Neural cell (in vitro differentiated cells): ENCODE measurements around the gene PPP1R10. TPM values are rescaled to one million over a fixed set of nuclear protein-coding genes. Genes with fewer than 3 reads are reported as not detected.
"Not testable (repeated sequence)": the region's sequence is repeated elsewhere in the genome, so short reads cannot be mapped to it uniquely, and the experiment has no call there.

ENCODE experiments used
- H2AFZ ChIP-seq: fragments of 200-600, 300-800 bp; sonication (generic), shearing (Covaris generic); 2 replicates; pipeline ENCODE4 v1.6.0; 2014; ENCODE audit warnings: low read depth, mild to moderate bottlenecking, antibody characterized with exemption, low read length, moderate library complexity
- H3F3A ChIP-seq: fragments of 200-600 bp; shearing (Covaris generic); 2 replicates; pipeline ENCODE4 v1.6.1; 2016; ENCODE audit warnings: mild to moderate bottlenecking, moderate library complexity, mixed read lengths, antibody characterized with exemption, low read length; ENCODE audit not compliant: insufficient read depth, poor library complexity, severe bottlenecking
- H3K27ac ChIP-seq: fragments of 200-600, 300-800 bp; sonication (generic), shearing (Covaris generic); 2 replicates; pipeline ENCODE4 v1.5.1; 2014; ENCODE audit warnings: mild to moderate bottlenecking, low read length, moderate library complexity
- H3K27me3 ChIP-seq: fragments of 300-800, 200-600 bp; sonication (generic), shearing (Covaris generic); 2 replicates; pipeline ENCODE4 v1.6.0; 2014; ENCODE audit warnings: mild to moderate bottlenecking, low read depth, low read length, moderate library complexity; ENCODE audit not compliant: insufficient read depth
- H3K36me3 ChIP-seq: fragments of 300-800, 200-600 bp; sonication (generic), shearing (Covaris generic); 2 replicates; pipeline ENCODE4 v1.5.1; 2014; ENCODE audit warnings: mild to moderate bottlenecking, antibody characterized with exemption, low read length, moderate library complexity; ENCODE audit not compliant: insufficient read depth
- H3K4me2 ChIP-seq: fragments of 300-800, 200-600 bp; sonication (generic), shearing (Covaris generic); 2 replicates; pipeline ENCODE4 v1.6.0; 2014; ENCODE audit warnings: mild to moderate bottlenecking, low read length
- H3K4me3 ChIP-seq: fragments of 300-800, 200-600 bp; sonication (generic), shearing (Covaris generic); 2 replicates; pipeline ENCODE4 v1.5.1; 2014; ENCODE audit warnings: mild to moderate bottlenecking, low read length, moderate library complexity
- H3K79me2 ChIP-seq: fragments of 200-600 bp; shearing (Covaris generic); replicated peaks from 2 replicates; pipeline ENCODE4 v1.6.0; 2014; ENCODE audit warnings: mild to moderate bottlenecking, low read length, moderate library complexity; ENCODE audit not compliant: insufficient read depth
- H3K9ac ChIP-seq: fragments of 300-800, 200-600 bp; sonication (generic), shearing (Covaris generic); 2 replicates; pipeline ENCODE4 v1.6.1; 2016; ENCODE audit warnings: mild to moderate bottlenecking, low read length, mixed read lengths
- H3K9me2 ChIP-seq: fragments of 200-600 bp; shearing (Covaris generic); 2 replicates; pipeline ENCODE4 v1.6.1; 2016; ENCODE audit warnings: mild to moderate bottlenecking, low read length, mixed read lengths; ENCODE audit not compliant: insufficient read depth
- H3K9me3 ChIP-seq: fragments of 200-600, 300-800 bp; sonication (generic), shearing (Covaris generic); 2 replicates; pipeline ENCODE4 v1.6.1; 2016; ENCODE audit warnings: mild to moderate bottlenecking, mixed run types, low read length, moderate library complexity, mixed read lengths
- H4K20me1 ChIP-seq: fragments of 200-600 bp; shearing (Covaris generic); 2 replicates; pipeline ENCODE4 v1.6.1; 2016; ENCODE audit warnings: mild to moderate bottlenecking, mixed run types; ENCODE audit not compliant: insufficient read depth
- EP300 ChIP-seq: fragments of 450-650 bp; conservative IDR thresholded peaks from 2 replicates; pipeline ENCODE4 v1.6.1; 2014; ENCODE audit warnings: antibody characterized with exemption, mild to moderate bottlenecking, moderate library complexity; ENCODE audit not compliant: poor library complexity, severe bottlenecking
- EZH2 ChIP-seq: fragments of 200-600, 300-800 bp; shearing (Covaris generic), sonication (generic); IDR thresholded peaks from 2 replicates; pipeline ENCODE4 v1.6.1; 2014; ENCODE audit warnings: antibody characterized with exemption, low read length, borderline replicate concordance, mild to moderate bottlenecking; ENCODE audit not compliant: insufficient read depth, poor library complexity, severe bottlenecking
- MXI1 ChIP-seq: fragments of 450-650 bp; conservative IDR thresholded peaks from 2 replicates; pipeline ENCODE4 v1.6.1; 2014; ENCODE audit warnings: antibody characterized with exemption, mild to moderate bottlenecking; ENCODE audit not compliant: poor library complexity, severe bottlenecking
- POLR2AphosphoS5 ChIP-seq: IDR thresholded peaks from 2 replicates; pipeline ENCODE4 v1.6.1; 2012
- RAD21 ChIP-seq: fragments of 450-650 bp; conservative IDR thresholded peaks from 2 replicates; pipeline ENCODE4 v1.6.1; 2014; ENCODE audit warnings: antibody characterized with exemption, mild to moderate bottlenecking, moderate library complexity
- SMC3 ChIP-seq: fragments of 450-650 bp; conservative IDR thresholded peaks from 2 replicates; pipeline ENCODE4 v1.6.1; 2014; ENCODE audit warnings: antibody characterized with exemption, mild to moderate bottlenecking, moderate library complexity; ENCODE audit not compliant: poor library complexity
- TAF1 ChIP-seq: IDR thresholded peaks from 2 replicates; pipeline ENCODE4 v1.6.1; 2012; ENCODE audit warnings: low read depth
- polyA plus RNA-seq: library from polyadenylated mRNA; depleted of rRNA; stranded (reverse); fragments of >200 nt; gene quantifications from 2 replicates; pipeline ENCODE4 v1.2.3, GENCODE V29; 2014
- TF ChIP-seq, protein P1 (sequence below): IDR thresholded peaks from 2 replicates; pipeline ENCODE4 v1.6.1; 2012; ENCODE audit warnings: borderline replicate concordance
- TF ChIP-seq, protein P2 (sequence below): fragments of 450-650 bp; IDR thresholded peaks from 2 replicates; pipeline ENCODE4 v1.5.1; 2014; ENCODE audit warnings: antibody characterized with exemption, mild to moderate bottlenecking, moderate library complexity; ENCODE audit not compliant: poor library complexity, severe bottlenecking

The PPP1R10 gene
- polyA plus RNA-seq, 1 donor from 2014 or later = 13.7 TPM

DNA sequence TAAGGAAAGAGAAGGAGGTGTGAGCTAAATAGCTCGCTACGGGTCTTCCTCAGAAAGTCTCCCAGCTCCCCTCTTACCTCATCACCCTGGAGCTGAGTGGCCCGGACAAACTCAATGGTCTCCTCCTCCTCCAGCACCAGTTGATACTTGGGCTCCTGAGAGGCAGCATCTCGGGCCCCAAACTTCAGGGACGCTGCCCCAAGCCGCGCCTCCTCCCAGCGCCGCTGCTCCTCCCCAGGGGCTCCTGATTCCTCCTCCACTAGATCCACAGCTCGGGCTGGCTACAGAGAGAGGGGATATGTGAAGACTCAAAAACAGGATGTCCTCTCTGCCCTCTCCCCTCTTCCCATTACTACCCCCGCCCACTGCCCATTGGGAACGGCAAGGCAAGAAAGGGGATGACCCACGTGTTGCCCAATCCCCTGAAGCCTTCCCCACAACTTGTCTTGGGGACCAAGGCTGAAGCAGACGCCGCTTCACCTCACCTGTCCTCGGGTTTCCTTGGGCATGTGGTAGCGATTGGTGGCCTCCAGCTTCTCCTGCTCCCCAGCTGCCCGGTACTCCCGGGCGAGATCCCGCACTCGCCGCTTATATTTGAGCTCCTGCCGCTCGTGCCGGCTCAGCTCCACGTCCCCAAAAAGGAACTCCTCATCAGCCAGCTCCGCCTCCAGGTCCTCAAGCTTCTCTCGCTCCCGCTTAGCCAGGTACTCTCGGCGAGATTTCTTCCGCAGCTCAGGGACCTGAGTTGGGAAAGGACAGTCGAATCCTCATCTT is 48.1 kb upstream of the PPP1R10 start:
- H3K36me3 ChIP-seq = no peaks in the 10 kb centered on the region

DNA sequence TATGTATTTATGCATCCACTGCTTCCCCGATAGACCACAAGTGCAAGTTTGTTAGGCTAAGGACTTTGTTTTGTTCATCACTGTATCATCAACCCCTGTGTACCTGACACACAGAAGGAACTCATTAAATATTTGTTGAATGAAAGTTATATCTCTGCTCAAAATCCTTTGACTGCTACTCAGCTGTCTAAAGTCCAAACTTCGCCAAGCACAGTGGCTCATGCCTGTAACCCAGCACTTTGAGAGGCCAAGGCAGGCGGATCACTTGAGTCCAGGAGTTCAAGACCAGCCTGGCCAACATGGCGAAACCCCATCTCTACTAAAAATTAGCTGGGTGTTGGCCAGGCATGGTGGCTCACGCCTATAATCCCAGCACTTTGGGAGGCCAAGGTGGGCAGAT is 40.9 kb upstream of the PPP1R10 start:
- not testable (repeated sequence) for H3F3A ChIP-seq, H3K4me3 ChIP-seq, H4K20me1 ChIP-seq, H3K27me3 ChIP-seq, H3K36me3 ChIP-seq, H3K27ac ChIP-seq, H2AFZ ChIP-seq, H3K9ac ChIP-seq, H3K79me2 ChIP-seq, H3K9me3 ChIP-seq, H3K4me2 ChIP-seq, H3K9me2 ChIP-seq

More for the DNA sequence above, 48.1 kb upstream of the PPP1R10 start:
- Histone ChIP-seq H3K9me3 (no peaks in the 10 kb centered on the region), H3K27me3 (no peaks in the 10 kb centered on the region), H3K4me3 (no peak overlapping the region), H3K27ac (no peak overlapping the region), H3K9me2 (no peaks in the 10 kb centered on the region), H2AFZ (no peak overlapping the region), H3F3A (no peaks in the 10 kb centered on the region), H3K9ac (no peak overlapping the region), H4K20me1 (no peaks in the 10 kb centered on the region), H3K4me2 (no peak overlapping the region), H3K79me2 (no peaks in the 10 kb centered on the region)
- TF ChIP-seq SMC3 (no peak), RAD21 (no peak), TAF1 (no peak), MXI1 (no peak), EP300 (no peak), EZH2 (no peak), POLR2AphosphoS5 (no peak)
- TF ChIP-seq, protein P1, sequence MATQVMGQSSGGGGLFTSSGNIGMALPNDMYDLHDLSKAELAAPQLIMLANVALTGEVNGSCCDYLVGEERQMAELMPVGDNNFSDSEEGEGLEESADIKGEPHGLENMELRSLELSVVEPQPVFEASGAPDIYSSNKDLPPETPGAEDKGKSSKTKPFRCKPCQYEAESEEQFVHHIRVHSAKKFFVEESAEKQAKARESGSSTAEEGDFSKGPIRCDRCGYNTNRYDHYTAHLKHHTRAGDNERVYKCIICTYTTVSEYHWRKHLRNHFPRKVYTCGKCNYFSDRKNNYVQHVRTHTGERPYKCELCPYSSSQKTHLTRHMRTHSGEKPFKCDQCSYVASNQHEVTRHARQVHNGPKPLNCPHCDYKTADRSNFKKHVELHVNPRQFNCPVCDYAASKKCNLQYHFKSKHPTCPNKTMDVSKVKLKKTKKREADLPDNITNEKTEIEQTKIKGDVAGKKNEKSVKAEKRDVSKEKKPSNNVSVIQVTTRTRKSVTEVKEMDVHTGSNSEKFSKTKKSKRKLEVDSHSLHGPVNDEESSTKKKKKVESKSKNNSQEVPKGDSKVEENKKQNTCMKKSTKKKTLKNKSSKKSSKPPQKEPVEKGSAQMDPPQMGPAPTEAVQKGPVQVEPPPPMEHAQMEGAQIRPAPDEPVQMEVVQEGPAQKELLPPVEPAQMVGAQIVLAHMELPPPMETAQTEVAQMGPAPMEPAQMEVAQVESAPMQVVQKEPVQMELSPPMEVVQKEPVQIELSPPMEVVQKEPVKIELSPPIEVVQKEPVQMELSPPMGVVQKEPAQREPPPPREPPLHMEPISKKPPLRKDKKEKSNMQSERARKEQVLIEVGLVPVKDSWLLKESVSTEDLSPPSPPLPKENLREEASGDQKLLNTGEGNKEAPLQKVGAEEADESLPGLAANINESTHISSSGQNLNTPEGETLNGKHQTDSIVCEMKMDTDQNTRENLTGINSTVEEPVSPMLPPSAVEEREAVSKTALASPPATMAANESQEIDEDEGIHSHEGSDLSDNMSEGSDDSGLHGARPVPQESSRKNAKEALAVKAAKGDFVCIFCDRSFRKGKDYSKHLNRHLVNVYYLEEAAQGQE = no peak
- TF ChIP-seq, protein P2, sequence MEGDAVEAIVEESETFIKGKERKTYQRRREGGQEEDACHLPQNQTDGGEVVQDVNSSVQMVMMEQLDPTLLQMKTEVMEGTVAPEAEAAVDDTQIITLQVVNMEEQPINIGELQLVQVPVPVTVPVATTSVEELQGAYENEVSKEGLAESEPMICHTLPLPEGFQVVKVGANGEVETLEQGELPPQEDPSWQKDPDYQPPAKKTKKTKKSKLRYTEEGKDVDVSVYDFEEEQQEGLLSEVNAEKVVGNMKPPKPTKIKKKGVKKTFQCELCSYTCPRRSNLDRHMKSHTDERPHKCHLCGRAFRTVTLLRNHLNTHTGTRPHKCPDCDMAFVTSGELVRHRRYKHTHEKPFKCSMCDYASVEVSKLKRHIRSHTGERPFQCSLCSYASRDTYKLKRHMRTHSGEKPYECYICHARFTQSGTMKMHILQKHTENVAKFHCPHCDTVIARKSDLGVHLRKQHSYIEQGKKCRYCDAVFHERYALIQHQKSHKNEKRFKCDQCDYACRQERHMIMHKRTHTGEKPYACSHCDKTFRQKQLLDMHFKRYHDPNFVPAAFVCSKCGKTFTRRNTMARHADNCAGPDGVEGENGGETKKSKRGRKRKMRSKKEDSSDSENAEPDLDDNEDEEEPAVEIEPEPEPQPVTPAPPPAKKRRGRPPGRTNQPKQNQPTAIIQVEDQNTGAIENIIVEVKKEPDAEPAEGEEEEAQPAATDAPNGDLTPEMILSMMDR = no peak

DNA sequence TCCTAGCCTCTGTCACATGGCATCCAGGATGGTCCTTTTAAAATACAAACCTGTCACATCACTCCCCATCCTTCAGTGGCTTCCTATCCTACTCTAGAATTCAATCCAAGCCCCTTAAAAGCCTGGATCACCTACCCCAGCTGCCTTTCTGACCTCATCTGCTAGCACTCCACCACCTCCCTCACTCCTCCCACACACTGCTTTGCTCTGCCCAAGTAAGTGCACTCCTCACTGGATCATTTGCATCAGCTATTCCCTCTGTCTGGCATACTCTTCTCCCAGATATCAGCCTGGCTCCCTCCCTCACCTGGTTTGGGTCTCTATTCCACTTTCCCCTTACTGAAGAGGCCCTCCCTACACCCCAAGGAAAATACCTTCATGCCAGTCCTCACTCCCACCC is 40.4 kb upstream of the PPP1R10 start:
- no peak overlapping the region for H3K4me2 ChIP-seq
- H3K9me3 ChIP-seq = no peaks in the 10 kb centered on the region
- TF ChIP-seq, protein P1 = no peak
- no peak for TF ChIP-seq SMC3
- no peak for TF ChIP-seq POLR2AphosphoS5
- no peak for TF ChIP-seq TAF1
- TF ChIP-seq MXI1 = no peak
- TF ChIP-seq RAD21 = no peak
- TF ChIP-seq EP300 = no peak
- TF ChIP-seq, protein P2 = no peak
- TF ChIP-seq EZH2 = no peak
- H3K27ac ChIP-seq = no peak overlapping the region
- H3K4me3 ChIP-seq = no peak overlapping the region
- no peaks in the 10 kb centered on the region for H3K79me2 ChIP-seq
- no peak overlapping the region for H2AFZ ChIP-seq
- H3K9me2 ChIP-seq = no peaks in the 10 kb centered on the region
- H3K36me3 ChIP-seq = no peaks in the 10 kb centered on the region
- H3K9ac ChIP-seq = no peak overlapping the region
- H3K27me3 ChIP-seq = no peaks in the 10 kb centered on the region
- H3F3A ChIP-seq = no peaks in the 10 kb centered on the region
- H4K20me1 ChIP-seq = no peaks in the 10 kb centered on the region
